SKM-1 treated with dmso at 0.1 percent for 144 hours (cell line): ENCODE results near the gene E2F2.
"Not testable (repeated sequence)": the region's sequence is repeated elsewhere in the genome, so short reads cannot be mapped to it uniquely, and the experiment has no call there.

Experiments used
- DNase-seq: peaks from one replicate; lab custom pipeline; 2025; ENCODE audit not compliant: unreplicated experiment; lab: John Stamatoyannopoulos, UW

The E2F2 gene

GRCh38 chr1:23551849-23552248, 20.8 kb upstream of the E2F2 start:
- no peak for DNase-seq

- DNase-seq: no peak
These were observed 17.7 kb upstream of the E2F2 start for GRCh38 chr1:23548704-23549143.

- DNase-seq: no peak
These were observed 16.0 kb upstream of the E2F2 start for GRCh38 chr1:23546897-23547584.

- no peak for DNase-seq
These were observed 14.8 kb upstream of the E2F2 start for GRCh38 chr1:23545851-23546250.

GRCh38 chr1:23544444-23545389, 13.7 kb upstream of the E2F2 start:
- DNase-seq: peak; percentile 51

GRCh38 chr1:23543707-23544443, 12.8 kb upstream of the E2F2 start:
- DNase-seq: no peak

GRCh38 chr1:23542940-23543339, 11.9 kb upstream of the E2F2 start:
- not testable (repeated sequence) for DNase-seq

GRCh38 chr1:23539698-23540266, 8.7 kb upstream of the E2F2 start:
- DNase-seq: peak; percentile 88

- DNase-seq: no peak
These were observed 6.4 kb upstream of the E2F2 start for GRCh38 chr1:23537296-23537973.

GRCh38 chr1:23533246-23534023, 2.4 kb upstream of the E2F2 start:
- DNase-seq: peak; percentile 71

- DNase-seq: no peak
These were observed 595 bp upstream of the E2F2 start for GRCh38 chr1:23531562-23532094.

GRCh38 chr1:23530087-23530746, 816 bp downstream of the E2F2 start:
- DNase-seq: no peak

GRCh38 chr1:23529146-23530086, 1.6 kb downstream of the E2F2 start:
- no peak for DNase-seq

- peak; percentile 6 for DNase-seq
These were observed 2.6 kb downstream of the E2F2 start for GRCh38 chr1:23528250-23528978.

- no peak for DNase-seq
These were observed 3.2 kb downstream of the E2F2 start for GRCh38 chr1:23527900-23528249.

- DNase-seq: no peak
These were observed 3.7 kb downstream of the E2F2 start for GRCh38 chr1:23527366-23527765.

- DNase-seq: no peak
These were observed 4.5 kb downstream of the E2F2 start for GRCh38 chr1:23526329-23527041.
